RCC 7860 (cell line): ENCODE measurements around the gene BCORL1.
A peak's percentile ranks its signal among the peaks of the same experiment; 100 is the strongest.

Source experiments
- DNase-seq: peaks from one replicate; pipeline ENCODE4 v3.0.0-alpha.2; 2015; ENCODE audit warnings: low spot score
- FAIRE-seq: peaks from 2 replicates; lab custom pipeline; 2012; peaks lifted over from hg19 to GRCh38; lab: Jason Lieb, UNC

Gene BCORL1

GRCh38 chrX:129982300-129983251 is at the start of gene BCORL1:
TSS of gene BCORL1 (plus strand) at chrX:129982635. CDS start at chrX:130005232, 22,597 bp downstream.
- DNase-seq (peak; percentile 84), FAIRE-seq (peak; percentile 87)

GRCh38 chrX:129932821-129933321 is 49.6 kb upstream of the BCORL1 start:
- FAIRE-seq: no peak
- no peak for DNase-seq

- FAIRE-seq: no peak
- no peak for DNase-seq
Measured at GRCh38 chrX:129933700-129934099, 48.7 kb upstream of the BCORL1 start.

GRCh38 chrX:129934461-129934860 is 48.0 kb upstream of the BCORL1 start:
- no peak for DNase-seq
- FAIRE-seq: no peak

- FAIRE-seq: no peak
- no peak for DNase-seq
Measured at GRCh38 chrX:129934952-129935351, 47.5 kb upstream of the BCORL1 start.

- DNase-seq: no peak
- FAIRE-seq: no peak
Measured at GRCh38 chrX:129938081-129938480, 44.4 kb upstream of the BCORL1 start.

GRCh38 chrX:129939986-129940385 is 42.4 kb upstream of the BCORL1 start:
- DNase-seq (no peak), FAIRE-seq (no peak)

- FAIRE-seq (no peak), DNase-seq (no peak)
Measured at GRCh38 chrX:129940721-129941120, 41.7 kb upstream of the BCORL1 start.

GRCh38 chrX:129945131-129945530 is 37.3 kb upstream of the BCORL1 start:
- DNase-seq: no peak
- FAIRE-seq: no peak

GRCh38 chrX:129953334-129953648 is 29.1 kb upstream of the BCORL1 start:
- FAIRE-seq (no peak), DNase-seq (no peak)

- FAIRE-seq (no peak), DNase-seq (no peak)
Measured at GRCh38 chrX:129953881-129954280, 28.6 kb upstream of the BCORL1 start.

GRCh38 chrX:129954804-129955203 is 27.6 kb upstream of the BCORL1 start:
- FAIRE-seq: no peak

GRCh38 chrX:129955682-129956081 is 26.8 kb upstream of the BCORL1 start:
- FAIRE-seq: no peak
- no peak for DNase-seq

More at GRCh38 chrX:129954804-129955203, 27.6 kb upstream of the BCORL1 start:
- no peak for DNase-seq

- no peak for FAIRE-seq
Measured at GRCh38 chrX:129956145-129956544, 26.3 kb upstream of the BCORL1 start.

GRCh38 chrX:129956765-129957164 is 25.7 kb upstream of the BCORL1 start:
- FAIRE-seq (no peak), DNase-seq (no peak)

More at GRCh38 chrX:129956145-129956544, 26.3 kb upstream of the BCORL1 start:
- no peak for DNase-seq

- DNase-seq (no peak), FAIRE-seq (no peak)
Measured at GRCh38 chrX:129957241-129958082, 25.0 kb upstream of the BCORL1 start.

- FAIRE-seq: no peak
- DNase-seq: no peak
Measured at GRCh38 chrX:129958083-129958465, 24.4 kb upstream of the BCORL1 start.

- DNase-seq (no peak), FAIRE-seq (no peak)
Measured at GRCh38 chrX:129958814-129959492, 23.5 kb upstream of the BCORL1 start.

- FAIRE-seq: no peak
- no peak for DNase-seq
Measured at GRCh38 chrX:129959493-129959832, 23.0 kb upstream of the BCORL1 start.

GRCh38 chrX:129961180-129962083 is 21.0 kb upstream of the BCORL1 start:
- peak; percentile 59 for FAIRE-seq
- peak; percentile 49 for DNase-seq
